HL-60 (cell line): ENCODE results near the gene C11orf97.
A peak's percentile ranks its signal among the peaks of the same experiment; 100 is the strongest.

ENCODE experiments used
- DNase-seq, 2 experiments: peaks; one replicate each; pipeline ENCODE4 v3.0.0-alpha.2; 2010 to 2020; ENCODE audit warnings: low read depth in 1 of 2, low spot score in 1 of 2
- H3K27ac ChIP-seq: fragments of 250-450 bp; sonication (Bioruptor Pico); replicated peaks from 2 replicates; pipeline ENCODE4 v1.5.1; 2020; ENCODE audit warnings: mild to moderate bottlenecking, moderate library complexity
- H3K27me3 ChIP-seq: fragments of 250-450 bp; sonication (Bioruptor Pico); 2 replicates; pipeline ENCODE4 v1.5.1; 2021; ENCODE audit warnings: mild to moderate bottlenecking, moderate library complexity; ENCODE audit not compliant: insufficient read depth, poor library complexity, severe bottlenecking
- H3K4me3 ChIP-seq: replicated peaks from 2 replicates; pipeline ENCODE4 v1.5.1; 2011; ENCODE audit warnings: mild to moderate bottlenecking, control low read depth, low read length; ENCODE audit not compliant: insufficient read depth
- CTCF ChIP-seq: IDR thresholded peaks from one replicate; pipeline ENCODE4 v1.5.1; 2011; ENCODE audit warnings: low read length, control low read depth, inconsistent platforms; ENCODE audit not compliant: insufficient read depth
- GABPA ChIP-seq: IDR thresholded peaks from 2 replicates; pipeline ENCODE4 v1.6.1; 2012; ENCODE audit warnings: low read depth
- POLR2AphosphoS5 ChIP-seq: IDR thresholded peaks from 2 replicates; pipeline ENCODE4 v1.6.1; 2012; ENCODE audit warnings: low read depth
- REST ChIP-seq: IDR thresholded peaks from 2 replicates; pipeline ENCODE4 v1.6.1; 2012; ENCODE audit warnings: low read depth; ENCODE audit not compliant: insufficient replicate concordance
- SPI1 ChIP-seq: IDR thresholded peaks from 2 replicates; pipeline ENCODE4 v1.6.1; 2012; ENCODE audit warnings: low read depth, mild to moderate bottlenecking, borderline replicate concordance

Gene C11orf97

GRCh38 chr11:94518300-94518699 lies 6.0 kb downstream of the C11orf97 start:
- no peak for DNase-seq
- H3K27ac ChIP-seq: no peak overlapping the region
- H3K27me3 ChIP-seq: no peaks in the 10 kb centered on the region
- TF ChIP-seq SPI1 (no peak), REST (no peak), CTCF (no peak), GABPA (no peak), POLR2AphosphoS5 (no peak)
- H3K4me3 ChIP-seq: no peak overlapping the region

- Histone ChIP-seq H3K4me3 (no peak overlapping the region), H3K27me3 (no peaks in the 10 kb centered on the region), H3K27ac (no peak overlapping the region)
- DNase-seq: peak in 1 of 2 experiments; percentile 27
- peak; percentile 20 for TF ChIP-seq CTCF
- no peak for TF ChIP-seq SPI1
These were observed 7.3 kb downstream of the C11orf97 start for GRCh38 chr11:94519478-94520084.

- TF ChIP-seq REST (no peak), CTCF (peak; percentile 62)
- H3K27ac ChIP-seq: no peak overlapping the region
- DNase-seq: peak in 1 of 2 experiments; percentile 51
These were observed 9.4 kb downstream of the C11orf97 start for GRCh38 chr11:94521684-94522083.

GRCh38 chr11:94524341-94524740 lies 12.1 kb downstream of the C11orf97 start:
- TF ChIP-seq POLR2AphosphoS5: no peak
- no peak for TF ChIP-seq REST
- no peak for TF ChIP-seq CTCF
- TF ChIP-seq GABPA: no peak
- TF ChIP-seq SPI1: no peak
- no peak overlapping the region for H3K27ac ChIP-seq
- DNase-seq: no peak
- H3K4me3 ChIP-seq: no peak overlapping the region
- H3K27me3 ChIP-seq: no peaks in the 10 kb centered on the region

More at GRCh38 chr11:94521684-94522083, 9.4 kb downstream of the C11orf97 start:
- H3K27me3 ChIP-seq: no peaks in the 10 kb centered on the region
- H3K4me3 ChIP-seq: no peak overlapping the region
